Left lung (tissue), 10 donors: ENCODE data around the gene LMX1B. TPM values are rescaled to one million over a fixed set of nuclear protein-coding genes. Genes with fewer than 3 reads are reported as not detected.

Source experiments
- ATAC-seq: fragments of 200-7000 bp; cut with Tn5 transposase; one replicate; pipeline ENCODE4 v1.9.1; 2020; ENCODE audit warnings: moderate library complexity
- DNase-seq, 4 donors: peaks; one replicate each; pipeline ENCODE4 v3.0.0-alpha.2; 2013 to 2020
- H3K27ac ChIP-seq, 2 donors: fragments of 200-600 bp; sonication (generic) in 1 of 2; one replicate each; pipeline versions ENCODE4 v1.5.0 to v1.8.0; 2020 to 2021
- H3K27me3 ChIP-seq, 2 donors: fragments of 200-600 bp; sonication (generic) in 1 of 2; one replicate each; pipeline versions ENCODE4 v1.5.0 to v1.8.0; 2020 to 2021
- H3K36me3 ChIP-seq, 2 donors: fragments of 200-600 bp; sonication (generic) in 1 of 2; one replicate each; pipeline versions ENCODE4 v1.5.0 to v1.8.0; 2020 to 2021
- H3K4me1 ChIP-seq, 2 donors: fragments of 200-600 bp; one replicate each; pipeline ENCODE4 v1.8.0; 2021
- H3K4me3 ChIP-seq, 2 donors: fragments of 200-600 bp; sonication (generic) in 1 of 2; one replicate each; pipeline versions ENCODE4 v1.5.0 to v1.8.0; 2020 to 2021; ENCODE audit warnings: mild to moderate bottlenecking in 1 of 2
- H3K9me3 ChIP-seq, 2 donors: fragments of 200-600 bp; sonication (generic) in 1 of 2; one replicate each; pipeline versions ENCODE4 v1.5.0 to v1.8.0; 2020 to 2021
- CTCF ChIP-seq, 2 donors: fragments of 200-600 bp; sonication (generic) in 1 of 2; IDR thresholded peaks; one replicate each; pipeline versions ENCODE4 v1.5.0 to v1.8.0; 2021; ENCODE audit warnings: antibody characterized with exemption in 2 of 2
- intact Hi-C, 2 donors: fragments of 100-400 bp; cut with DNase I; formaldehyde crosslinking; loops; one replicate each; pipeline versions ENCODE4 v1.11.2 to v1.14.2; 2022
- polyA plus RNA-seq, 6 donors: library from polyadenylated mRNA; unstranded; fragments of 120-200 nt; gene quantifications; one replicate each; pipeline ENCODE4 v1.2.1, GENCODE V29; 2013; ENCODE audit not compliant: insufficient read length in 6 of 6
- total RNA-seq, 2 donors: library from RNA; stranded (reverse); fragmentation: NEBNext Ultra II Directional; extraction: Animal tissue kit (Norgen Biotek cat#: 25700); gene quantifications; one replicate each; pipeline ENCODE4 v1.2.1, GENCODE V29; 2021
- donor health status: DM: no; HTN: yes; CAD: no.
- donor health status: DM: no; HTN: no; CAD: no.

LMX1B gene
- total and polyA plus RNA-seq, 8 donors = 0.05 to 0.31 (median 0.20) TPM; not detected in 1

GRCh38 chr9:126676685-126677143, 63.0 kb downstream of the LMX1B start:
- ATAC-seq (no peak), DNase-seq (no peak)
- Histone ChIP-seq H3K4me1 (no peaks in the 10 kb centered on the region), H3K9me3 (no peaks in the 10 kb centered on the region), H3K4me3 (no peak overlapping the region), H3K27ac (no peak overlapping the region), H3K27me3 (peaks cover 48 to 100% of the 10 kb centered on the region in 2 donors), H3K36me3 (no peaks in the 10 kb centered on the region)
- TF ChIP-seq CTCF (IDR thresholded peaks at IDR 0.05) = no peak
- intact Hi-C loops = no loop called here

- Histone ChIP-seq H3K9me3 (no peaks in the 10 kb centered on the region), H3K27ac (no peak overlapping the region), H3K36me3 (no peaks in the 10 kb centered on the region), H3K4me1 (no peaks in the 10 kb centered on the region), H3K4me3 (no peak overlapping the region), H3K27me3 (peaks cover 51 to 100% of the 10 kb centered on the region in 2 donors)
- DNase-seq = no peak
- intact Hi-C loops = no loop called here
- no peak for TF ChIP-seq CTCF (IDR thresholded peaks at IDR 0.05)
- ATAC-seq = no peak
These were observed 63.7 kb downstream of the LMX1B start for GRCh38 chr9:126677188-126678084.

DNA sequence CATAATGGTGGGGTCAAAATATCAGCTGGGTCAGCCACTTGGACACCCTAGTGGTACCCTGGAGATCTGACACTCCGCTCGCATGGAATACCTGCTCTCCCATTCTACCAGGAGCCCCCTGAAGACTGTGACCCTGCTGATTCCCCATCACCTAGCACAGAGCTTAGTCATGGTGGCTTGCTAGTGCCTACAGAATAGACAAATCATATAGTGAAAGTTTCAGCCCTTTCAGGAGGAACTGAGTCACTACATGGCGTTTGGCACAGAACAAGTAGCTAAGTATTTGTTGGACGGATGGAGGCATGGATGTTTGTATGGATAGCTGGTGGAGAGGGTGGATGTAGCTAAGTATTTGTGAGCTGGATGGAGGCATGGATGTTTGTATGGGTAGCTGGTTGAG, 65.3 kb downstream of the LMX1B start:
- DNase-seq = no peak
- H3K4me1 ChIP-seq = no peaks in the 10 kb centered on the region
- no peak for TF ChIP-seq CTCF (IDR thresholded peaks at IDR 0.05)
- H3K27ac ChIP-seq = no peak overlapping the region
- no peak overlapping the region for H3K4me3 ChIP-seq
- H3K27me3 ChIP-seq = peaks cover 57 to 100% of the 10 kb centered on the region in 2 donors
- no peaks in the 10 kb centered on the region for H3K36me3 ChIP-seq
- no peaks in the 10 kb centered on the region for H3K9me3 ChIP-seq
- ATAC-seq = no peak
- intact Hi-C loops = no loop called here

GRCh38 chr9:126681336-126681735, 67.6 kb downstream of the LMX1B start:
- no peak overlapping the region for H3K27ac ChIP-seq
- no peak for TF ChIP-seq CTCF (IDR thresholded peaks at IDR 0.05)

DNA sequence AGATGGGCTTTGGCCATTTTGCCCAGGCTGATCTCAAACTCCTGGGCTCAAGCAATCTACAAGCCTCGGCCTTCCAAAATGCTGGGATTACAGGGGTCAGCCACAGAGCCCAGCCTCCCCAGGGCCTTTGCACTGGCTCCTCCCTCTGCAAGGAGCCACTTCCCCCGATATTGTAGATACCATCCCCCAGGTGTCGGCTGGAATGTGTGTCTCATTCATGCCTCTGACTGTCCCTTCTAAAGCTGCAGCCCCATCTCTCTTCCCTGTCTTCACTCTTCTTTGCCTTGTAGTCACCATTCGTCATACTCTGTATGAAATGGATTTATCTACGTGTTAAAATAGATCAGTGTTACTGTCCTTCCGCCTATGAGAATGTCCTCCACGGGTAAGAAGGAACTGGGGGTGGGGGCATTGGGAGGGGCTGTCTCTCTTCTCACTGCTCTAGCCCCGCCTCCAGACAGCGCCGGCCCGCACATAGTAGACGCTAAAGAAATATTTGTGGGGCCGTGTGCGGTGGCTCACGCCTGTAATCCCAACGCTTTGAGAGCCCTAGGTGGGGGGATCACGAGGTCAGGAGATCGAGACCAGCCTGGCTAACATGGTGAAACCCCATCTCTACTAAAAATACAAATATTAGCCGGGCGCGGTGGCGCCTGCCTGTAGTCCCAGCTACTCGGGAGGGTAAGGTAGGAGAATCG, 68.5 kb downstream of the LMX1B start:
- intact Hi-C loops = no loop called here
- no peak for ATAC-seq
- Histone ChIP-seq H3K4me1 (no peaks in the 10 kb centered on the region), H3K27me3 (peaks cover 43 to 100% of the 10 kb centered on the region in 2 donors), H3K36me3 (no peaks in the 10 kb centered on the region), H3K4me3 (no peak overlapping the region), H3K27ac (no peak overlapping the region), H3K9me3 (no peaks in the 10 kb centered on the region)
- DNase-seq = no peak
- no peak for TF ChIP-seq CTCF (IDR thresholded peaks at IDR 0.05)

More at GRCh38 chr9:126681336-126681735, 67.6 kb downstream of the LMX1B start:
- intact Hi-C loops = no loop called here
- Histone ChIP-seq H3K4me1 (no peaks in the 10 kb centered on the region), H3K36me3 (no peaks in the 10 kb centered on the region), H3K9me3 (no peaks in the 10 kb centered on the region), H3K27me3 (peaks cover 52 to 100% of the 10 kb centered on the region in 2 donors), H3K4me3 (no peak overlapping the region)
- ATAC-seq = no peak
- no peak for DNase-seq
